ENCODE measurements around the gene AASDH. TPM values are rescaled to one million over a fixed set of nuclear protein-coding genes. Genes with fewer than 3 reads are reported as not detected.
A peak's percentile ranks its signal among the peaks of the same experiment; 100 is the strongest.

AASDH gene
- total RNA-seq, 1 experiment from 2014 or later, result 8.5 TPM

DNA sequence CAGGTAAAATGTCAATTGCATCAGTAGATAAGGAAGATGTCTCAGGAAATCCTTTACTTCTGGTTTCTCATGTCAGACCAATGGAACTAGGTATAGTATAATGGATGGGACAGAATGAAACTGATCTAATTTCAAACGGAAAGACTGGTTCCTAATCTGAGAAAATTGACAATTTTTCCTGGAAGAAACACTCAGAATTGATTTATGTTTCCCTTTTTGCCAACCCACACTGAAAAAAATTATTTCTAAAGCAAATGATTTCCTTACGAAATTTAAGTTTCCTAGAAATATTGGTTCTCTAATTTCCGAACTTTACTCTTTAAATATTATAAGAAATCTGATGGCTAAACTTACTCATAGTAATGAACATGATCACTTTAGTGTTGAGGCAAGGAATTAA is 29.1 kb upstream of the AASDH start:
- H3K36me3 Mint-ChIP-seq (ENCODE audit: insufficient read depth, unreplicated experiment), result no peaks in the 10 kb centered on the region
- no peaks in the 10 kb centered on the region for H3K9me3 Mint-ChIP-seq (ENCODE audit: low read depth, unreplicated experiment)
- no TSS peak for BruUV-seq (replicated peaks)
- H3K4me3 Mint-ChIP-seq (ENCODE audit: low read depth, unreplicated experiment), result no peak overlapping the region
- CTCF ChIA-PET, result interaction anchor here (0.7 kb wide), 1 partner anchor 427 kb away, joined by 3 read pairs; no protein-coding TSS in a partner anchor
- intact Hi-C loops (cut with micrococcal nuclease; ENCODE audit: unreplicated experiment), result no loop called here
- TF ChIP-seq, protein P1, sequence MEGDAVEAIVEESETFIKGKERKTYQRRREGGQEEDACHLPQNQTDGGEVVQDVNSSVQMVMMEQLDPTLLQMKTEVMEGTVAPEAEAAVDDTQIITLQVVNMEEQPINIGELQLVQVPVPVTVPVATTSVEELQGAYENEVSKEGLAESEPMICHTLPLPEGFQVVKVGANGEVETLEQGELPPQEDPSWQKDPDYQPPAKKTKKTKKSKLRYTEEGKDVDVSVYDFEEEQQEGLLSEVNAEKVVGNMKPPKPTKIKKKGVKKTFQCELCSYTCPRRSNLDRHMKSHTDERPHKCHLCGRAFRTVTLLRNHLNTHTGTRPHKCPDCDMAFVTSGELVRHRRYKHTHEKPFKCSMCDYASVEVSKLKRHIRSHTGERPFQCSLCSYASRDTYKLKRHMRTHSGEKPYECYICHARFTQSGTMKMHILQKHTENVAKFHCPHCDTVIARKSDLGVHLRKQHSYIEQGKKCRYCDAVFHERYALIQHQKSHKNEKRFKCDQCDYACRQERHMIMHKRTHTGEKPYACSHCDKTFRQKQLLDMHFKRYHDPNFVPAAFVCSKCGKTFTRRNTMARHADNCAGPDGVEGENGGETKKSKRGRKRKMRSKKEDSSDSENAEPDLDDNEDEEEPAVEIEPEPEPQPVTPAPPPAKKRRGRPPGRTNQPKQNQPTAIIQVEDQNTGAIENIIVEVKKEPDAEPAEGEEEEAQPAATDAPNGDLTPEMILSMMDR (IDR thresholded peaks at IDR 0.05; ENCODE audit: unreplicated experiment), result no peak
- no peak overlapping the region for H3K27ac Mint-ChIP-seq (ENCODE audit: unreplicated experiment)
- no peak for DNase-seq
- no peaks in the 10 kb centered on the region for H3K27me3 Mint-ChIP-seq (ENCODE audit: unreplicated experiment)
- peaks cover 19% of the 10 kb centered on the region for H3K4me1 Mint-ChIP-seq (ENCODE audit: low read depth, unreplicated experiment)

DNA sequence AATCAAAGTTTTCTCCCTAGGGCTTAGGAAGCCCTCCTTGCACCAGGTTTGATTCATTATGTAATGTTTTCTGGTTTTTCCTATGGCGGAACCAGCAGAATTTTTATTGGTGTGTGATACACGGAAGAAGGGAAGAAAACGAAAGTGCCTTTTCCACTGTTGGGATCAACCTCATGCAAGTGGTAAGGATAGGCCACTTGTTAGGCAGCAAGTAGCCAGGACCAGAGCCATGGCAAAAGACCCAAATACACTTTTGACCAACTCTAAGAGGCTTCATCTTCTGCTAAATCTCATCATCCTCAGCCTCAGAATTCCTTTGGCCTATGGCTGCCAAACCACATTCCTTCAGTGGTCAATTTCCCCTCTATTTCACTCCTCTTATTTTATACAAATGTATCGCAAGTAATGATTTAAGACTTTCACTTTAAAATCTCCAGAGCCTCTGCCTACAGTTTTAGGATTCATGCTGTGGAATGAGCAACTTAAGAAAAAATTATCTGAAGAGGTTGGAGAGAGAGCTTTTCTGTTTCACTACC is 26.9 kb upstream of the AASDH start:
- DNase-seq, result no peak
- intact Hi-C loops (cut with micrococcal nuclease; ENCODE audit: unreplicated experiment), result no loop called here
- no peak overlapping the region for H3K27ac Mint-ChIP-seq (ENCODE audit: unreplicated experiment)
- BruUV-seq (replicated peaks), result no TSS peak
- H3K4me1 Mint-ChIP-seq (ENCODE audit: low read depth, unreplicated experiment), result peaks cover 13% of the 10 kb centered on the region
- TF ChIP-seq, protein P1 (IDR thresholded peaks at IDR 0.05; ENCODE audit: unreplicated experiment), result no peak
- H3K4me3 Mint-ChIP-seq (ENCODE audit: low read depth, unreplicated experiment), result no peak overlapping the region
- no peaks in the 10 kb centered on the region for H3K9me3 Mint-ChIP-seq (ENCODE audit: low read depth, unreplicated experiment)
- no peaks in the 10 kb centered on the region for H3K27me3 Mint-ChIP-seq (ENCODE audit: unreplicated experiment)
- CTCF ChIA-PET, result no interaction called here
- H3K36me3 Mint-ChIP-seq (ENCODE audit: insufficient read depth, unreplicated experiment), result peaks cover 7% of the 10 kb centered on the region

DNA sequence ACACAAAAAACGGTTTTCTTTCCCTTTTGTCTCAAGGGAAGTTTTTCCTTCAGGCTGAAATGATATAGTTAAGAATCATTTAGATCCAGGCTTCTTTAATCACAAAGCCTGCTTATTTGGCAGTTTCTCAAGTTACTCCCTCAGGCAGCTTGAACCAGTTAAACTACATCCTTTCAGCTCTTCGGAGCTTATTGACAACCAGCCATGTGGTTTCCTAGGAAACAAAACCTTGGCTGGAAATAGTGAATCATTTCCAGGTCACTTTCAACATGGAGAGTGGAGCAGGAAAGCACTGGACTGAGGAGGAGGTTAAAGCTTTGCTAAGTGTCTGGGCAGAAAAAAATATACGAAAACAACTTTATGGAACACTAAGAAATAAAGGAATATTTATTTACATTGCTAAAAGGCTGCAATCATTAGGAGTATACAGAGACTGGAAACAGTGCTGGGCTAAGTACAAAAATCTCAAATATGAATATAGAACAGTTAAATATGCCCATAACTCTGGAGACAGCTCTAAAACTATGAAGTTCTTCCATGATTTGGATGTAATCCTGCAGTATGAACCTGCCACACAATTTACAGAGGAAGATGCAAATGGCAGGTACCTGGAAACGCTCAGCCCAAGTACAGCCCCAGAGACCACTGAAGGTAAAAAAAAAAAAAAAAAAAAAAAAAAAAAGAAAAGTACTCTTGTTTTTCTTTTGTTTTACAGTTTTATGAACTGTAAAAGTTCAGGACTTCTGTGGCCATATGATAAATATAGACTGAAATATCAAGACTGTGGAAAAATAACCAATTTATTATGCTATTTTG is 23.2 kb upstream of the AASDH start:
- peaks cover 13% of the 10 kb centered on the region for H3K4me1 Mint-ChIP-seq (ENCODE audit: low read depth, unreplicated experiment)
- H3K27me3 Mint-ChIP-seq (ENCODE audit: unreplicated experiment), result no peaks in the 10 kb centered on the region
- CTCF ChIA-PET, result interaction anchor here (1.1 kb wide), 1 partner anchor 26 kb away, joined by 3 read pairs; the partner anchor contains the start of gene PAICS
- peaks cover 12% of the 10 kb centered on the region for H3K36me3 Mint-ChIP-seq (ENCODE audit: insufficient read depth, unreplicated experiment)
- peak overlapping the region; percentile 35 for H3K4me3 Mint-ChIP-seq (ENCODE audit: low read depth, unreplicated experiment)
- BruUV-seq (replicated peaks), result no TSS peak
- peak; percentile 62 for DNase-seq
- TF ChIP-seq, protein P1 (IDR thresholded peaks at IDR 0.05; ENCODE audit: unreplicated experiment), result no peak
- no peaks in the 10 kb centered on the region for H3K9me3 Mint-ChIP-seq (ENCODE audit: low read depth, unreplicated experiment)
- intact Hi-C loops (cut with micrococcal nuclease; ENCODE audit: unreplicated experiment), result no loop called here
- peak overlapping the region; percentile 96 for H3K27ac Mint-ChIP-seq (ENCODE audit: unreplicated experiment)

DNA sequence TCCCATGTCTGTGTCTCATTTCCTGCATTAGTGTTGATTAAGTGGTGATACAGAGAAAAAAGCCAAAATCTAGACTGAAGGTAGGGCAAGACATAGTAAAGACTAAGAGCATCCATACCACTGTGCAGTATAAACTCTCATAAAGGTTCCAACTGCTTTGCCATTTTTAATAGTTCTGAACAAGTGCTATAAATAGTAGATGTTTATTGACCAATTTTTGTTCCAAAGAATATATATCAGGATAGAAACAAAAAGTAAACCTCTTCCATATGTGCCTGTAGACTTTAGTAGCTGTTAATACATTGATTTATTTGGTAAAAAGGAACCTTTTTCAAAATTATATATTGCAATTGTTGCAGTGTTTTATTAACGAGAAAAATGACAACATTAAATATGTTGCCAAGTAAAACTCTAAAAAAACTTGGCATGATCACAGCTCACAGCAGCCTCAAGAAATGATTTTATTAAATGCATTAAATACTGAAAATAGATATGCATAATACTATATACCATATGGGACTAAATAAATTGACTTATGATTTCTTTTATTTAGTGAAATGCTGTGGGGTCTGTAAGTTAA is 22.3 kb upstream of the AASDH start:
- Mint-ChIP-seq H3K4me1 (ENCODE audit: low read depth, unreplicated experiment) (peaks cover 13% of the 10 kb centered on the region), H3K36me3 (ENCODE audit: insufficient read depth, unreplicated experiment) (peaks cover 12% of the 10 kb centered on the region), H3K9me3 (ENCODE audit: low read depth, unreplicated experiment) (no peaks in the 10 kb centered on the region), H3K27ac (ENCODE audit: unreplicated experiment) (peak overlapping the region; percentile 96), H3K27me3 (ENCODE audit: unreplicated experiment) (no peaks in the 10 kb centered on the region), H3K4me3 (ENCODE audit: low read depth, unreplicated experiment) (no peak overlapping the region)
- CTCF ChIA-PET, result interaction anchor here (0.6 to 1.1 kb wide), 2 partner anchors 18 to 26 kb away, joined by 3 read pairs; partner anchors contain the start of gene PAICS
- no peak for DNase-seq
- TF ChIP-seq, protein P1 (IDR thresholded peaks at IDR 0.05; ENCODE audit: unreplicated experiment), result no peak
- no TSS peak for BruUV-seq (replicated peaks)
- intact Hi-C loops (cut with micrococcal nuclease; ENCODE audit: unreplicated experiment), result no loop called here

All from Calu3 (cell line).